Urothelium cell line (cell line): ENCODE results near the gene CMKLR1.

ENCODE experiments used
- DNase-seq: peaks from one replicate; pipeline ENCODE4 v3.0.0; 2011; ENCODE audit warnings: low spot score, mixed read lengths
- FAIRE-seq: peaks from 2 replicates; lab custom pipeline; 2011; peaks lifted over from hg19 to GRCh38; lab: Jason Lieb, UNC

CMKLR1 gene

GRCh38 chr12:108239378-108239777 lies 99.7 kb downstream of the CMKLR1 start:
- FAIRE-seq: no peak

GRCh38 chr12:108238474-108238873 lies 100.6 kb downstream of the CMKLR1 start:
- no peak for DNase-seq
- FAIRE-seq: no peak

More at GRCh38 chr12:108239378-108239777, 99.7 kb downstream of the CMKLR1 start:
- DNase-seq: no peak
